Measurements from ENCODE around the gene ZFAND2B.
"Not testable (repeated sequence)": the region's sequence is repeated elsewhere in the genome, so short reads cannot be mapped to it uniquely, and the experiment has no call there.

Gene ZFAND2B

GRCh38 chr2:219176818-219177551 lies 29.6 kb upstream of the ZFAND2B start, which contains the start of gene CNPPD1:
Gene CNPPD1 (minus strand): TSS chr2:219176925. CDS start chr2:219176828, 97 bp downstream.
- DNase-seq = peak; percentile 32

DNA sequence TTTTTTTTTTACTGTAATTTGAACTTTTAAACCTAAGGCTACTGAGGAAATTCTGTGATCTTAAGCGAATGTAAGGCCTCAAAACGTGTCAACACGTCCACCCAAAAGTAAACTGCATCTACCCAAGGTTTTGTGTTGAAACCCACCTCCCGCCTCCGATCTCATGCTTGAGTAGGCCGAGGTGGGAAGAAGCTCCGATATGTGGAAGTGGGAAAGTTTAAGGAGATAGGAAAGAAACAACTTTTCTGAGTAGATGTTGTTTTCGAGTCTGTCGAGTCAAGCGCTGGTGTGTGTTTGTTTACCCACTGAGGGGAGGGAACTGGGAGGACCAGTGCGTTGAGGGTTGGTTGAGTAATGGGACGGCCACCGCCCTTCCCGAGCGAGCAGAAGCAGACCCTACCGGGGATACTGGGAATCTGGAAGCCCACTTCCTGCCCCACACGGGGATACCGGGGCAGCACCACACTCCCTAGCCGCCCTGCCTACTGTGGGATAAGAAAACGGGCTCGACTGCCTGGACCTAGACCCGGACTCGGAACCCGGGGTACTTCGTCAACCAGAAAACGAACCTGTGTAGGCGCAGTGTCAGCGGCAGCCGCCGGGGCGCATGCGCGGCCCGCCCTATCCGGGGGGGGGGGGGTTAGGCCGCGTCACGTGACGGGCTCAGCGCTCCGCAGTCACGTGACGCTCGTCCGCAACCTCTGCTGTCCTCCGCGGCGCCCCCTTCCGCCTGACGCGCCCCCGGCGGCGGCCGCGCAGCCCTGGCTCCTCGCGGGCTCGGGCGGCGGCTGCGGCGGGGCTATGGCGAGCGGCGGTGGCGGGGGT lies 28.8 kb upstream of the ZFAND2B start, which contains the start of gene RETREG2:
Gene RETREG2 (plus strand): TSS at position 724 of the 825 bp plus-strand sequence. CDS start 78 bp downstream, at position 802.
- peak; percentile 67 for DNase-seq

GRCh38 chr2:219178377-219179175 lies 28.0 kb upstream of the ZFAND2B start:
- DNase-seq = no peak

GRCh38 chr2:219179601-219180465 lies 26.7 kb upstream of the ZFAND2B start:
- no peak for DNase-seq

DNA sequence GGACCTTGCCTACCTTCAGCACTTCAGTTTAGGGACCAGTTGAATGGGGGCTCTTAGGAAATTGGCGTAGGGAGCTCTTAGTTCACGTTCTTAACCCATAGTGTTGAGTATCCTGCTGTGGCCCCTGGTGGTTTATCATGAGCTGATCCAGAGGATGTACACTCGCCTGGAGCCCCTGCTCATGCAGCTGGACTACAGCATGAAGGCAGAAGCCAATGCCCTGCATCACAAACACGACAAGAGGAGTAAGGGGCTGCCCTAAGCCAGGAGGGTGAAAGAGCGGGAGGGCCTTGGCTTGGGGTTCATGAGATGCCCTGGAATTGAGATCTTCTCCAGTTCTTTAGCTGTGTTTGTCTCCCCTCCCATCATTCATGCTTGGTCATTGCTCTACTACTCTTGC lies 25.6 kb upstream of the ZFAND2B start:
- DNase-seq = no peak

DNA sequence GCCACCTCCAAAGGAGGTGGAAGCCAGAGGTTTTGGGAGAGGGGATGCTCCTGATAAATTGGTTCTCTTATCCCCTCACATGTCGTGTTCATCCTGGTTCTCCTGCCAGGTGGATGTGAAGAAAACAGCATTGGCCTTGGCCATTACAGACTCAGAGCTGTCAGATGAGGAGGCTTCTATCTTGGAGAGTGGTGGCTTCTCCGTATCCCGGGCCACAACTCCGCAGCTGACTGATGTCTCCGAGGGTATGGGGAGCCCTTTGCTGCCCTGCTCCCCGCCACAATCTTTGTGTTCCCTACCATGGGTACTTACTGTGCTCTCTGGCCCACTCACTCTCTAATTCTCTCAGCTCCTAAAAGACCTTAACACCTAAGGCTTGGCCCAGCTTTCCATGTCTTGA lies 25.1 kb upstream of the ZFAND2B start:
- DNase-seq = no peak

- no peak for DNase-seq
Observed at GRCh38 chr2:219182331-219183150, 24.0 kb upstream of the ZFAND2B start.

DNA sequence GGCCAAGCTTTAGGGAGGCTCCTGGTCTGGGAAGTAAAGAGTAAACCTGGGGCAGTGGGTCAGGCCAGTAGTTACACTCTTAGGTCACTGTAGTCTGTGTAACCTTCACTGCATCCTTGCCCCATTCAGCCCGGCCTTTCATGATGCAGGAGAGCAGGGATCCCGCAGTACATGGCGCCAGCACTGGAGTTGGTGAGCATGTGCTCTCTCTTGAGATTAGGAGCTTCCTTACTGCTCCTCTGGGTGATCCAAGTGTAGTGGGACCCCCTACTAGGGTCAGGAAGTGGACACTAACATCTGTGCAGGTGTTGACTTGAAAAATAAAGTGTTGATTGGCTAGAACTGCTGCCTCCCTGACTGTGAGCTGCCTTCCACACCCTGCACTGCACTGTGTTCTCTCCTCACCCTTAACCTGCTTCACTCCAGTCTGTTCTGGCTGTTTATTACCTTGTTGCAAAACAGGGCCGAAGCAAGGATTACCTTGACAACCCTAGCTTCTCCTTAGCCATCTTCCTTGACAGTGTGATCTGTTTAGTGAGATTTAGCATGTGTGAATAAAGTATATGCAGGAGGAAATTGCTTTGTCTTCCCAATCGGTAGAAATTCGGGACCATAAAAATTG lies 23.3 kb upstream of the ZFAND2B start:
- no peak for DNase-seq

GRCh38 chr2:219184121-219184520 lies 22.5 kb upstream of the ZFAND2B start:
- DNase-seq = no peak

DNA sequence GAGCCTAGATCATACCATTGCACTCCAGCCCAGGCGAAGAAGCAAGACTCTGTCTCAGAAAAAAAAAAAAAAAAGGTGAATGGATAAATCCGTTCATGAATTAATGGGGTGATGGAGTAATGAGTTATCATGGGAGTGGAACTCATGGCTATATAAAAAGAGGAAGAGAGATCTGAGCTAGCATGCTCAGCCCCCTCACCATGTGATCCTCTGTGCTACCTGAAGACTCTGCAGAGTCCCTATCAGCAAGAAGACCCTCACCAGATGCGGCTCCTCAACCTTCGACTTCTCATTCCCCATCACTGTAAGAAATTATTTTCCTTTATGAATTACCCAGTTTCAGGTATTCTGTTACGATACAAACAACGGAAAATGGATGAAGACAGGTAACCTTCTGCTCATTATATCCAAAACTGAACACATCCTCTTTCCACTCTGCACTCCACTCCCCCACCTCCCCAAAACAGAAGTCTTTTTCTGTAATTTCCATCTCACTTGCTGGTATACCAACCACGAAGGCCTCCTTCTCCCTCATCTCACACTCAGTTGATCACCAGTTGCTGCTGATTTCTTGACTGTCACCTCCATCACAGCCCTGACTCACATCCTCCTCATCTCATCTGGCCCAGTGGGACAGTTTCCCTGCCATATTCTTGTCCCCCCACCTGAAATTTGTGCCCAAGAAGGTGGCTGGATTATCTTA lies 19.7 kb upstream of the ZFAND2B start:
- no peak for DNase-seq

DNA sequence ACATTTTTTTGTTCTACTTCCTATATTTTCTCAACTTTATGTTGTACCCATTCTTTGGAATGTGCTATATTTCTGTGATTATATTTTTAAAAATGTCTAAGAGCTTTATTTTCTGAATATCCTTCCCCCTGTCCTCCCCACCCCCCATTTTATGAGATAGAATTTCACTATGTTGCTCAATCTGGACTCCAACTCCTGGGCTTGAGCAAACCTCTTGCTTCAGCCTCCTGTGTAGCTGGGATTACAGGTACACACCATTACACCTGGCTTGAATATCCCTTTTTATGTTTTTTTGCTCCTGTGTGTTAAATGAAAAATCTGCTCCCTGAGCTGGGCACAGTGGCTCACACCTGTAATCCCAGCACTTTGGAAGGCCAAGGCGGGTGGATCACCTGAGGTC lies 9.2 kb upstream of the ZFAND2B start:
- DNase-seq = no peak

GRCh38 chr2:219198974-219199373 lies 7.6 kb upstream of the ZFAND2B start:
- no peak for DNase-seq

- no peak for DNase-seq
Observed at GRCh38 chr2:219199470-219200211, 6.9 kb upstream of the ZFAND2B start.

GRCh38 chr2:219200502-219201326 lies 5.9 kb upstream of the ZFAND2B start:
- DNase-seq = not testable (repeated sequence)

DNA sequence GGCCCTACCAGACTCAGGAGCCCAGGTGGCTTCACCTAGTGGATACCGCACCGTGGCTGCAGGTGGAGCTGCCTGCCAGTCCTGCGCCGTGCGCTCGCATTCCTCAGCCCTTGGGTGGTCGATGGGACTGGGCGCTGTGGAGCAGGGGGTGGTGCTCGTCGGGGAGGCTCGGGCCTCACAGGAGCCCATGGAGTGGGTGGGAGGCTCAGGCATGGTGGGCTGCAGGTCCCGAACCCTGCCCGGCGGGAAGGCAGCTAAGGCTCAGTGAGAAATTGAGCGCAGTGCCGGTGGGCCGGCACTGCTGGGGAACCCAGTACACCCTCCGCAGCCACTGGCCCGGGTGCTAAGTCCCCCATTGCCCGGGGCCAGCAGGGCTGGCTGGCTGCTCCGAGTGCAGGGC lies 5.3 kb upstream of the ZFAND2B start:
- not testable (repeated sequence) for DNase-seq

DNA sequence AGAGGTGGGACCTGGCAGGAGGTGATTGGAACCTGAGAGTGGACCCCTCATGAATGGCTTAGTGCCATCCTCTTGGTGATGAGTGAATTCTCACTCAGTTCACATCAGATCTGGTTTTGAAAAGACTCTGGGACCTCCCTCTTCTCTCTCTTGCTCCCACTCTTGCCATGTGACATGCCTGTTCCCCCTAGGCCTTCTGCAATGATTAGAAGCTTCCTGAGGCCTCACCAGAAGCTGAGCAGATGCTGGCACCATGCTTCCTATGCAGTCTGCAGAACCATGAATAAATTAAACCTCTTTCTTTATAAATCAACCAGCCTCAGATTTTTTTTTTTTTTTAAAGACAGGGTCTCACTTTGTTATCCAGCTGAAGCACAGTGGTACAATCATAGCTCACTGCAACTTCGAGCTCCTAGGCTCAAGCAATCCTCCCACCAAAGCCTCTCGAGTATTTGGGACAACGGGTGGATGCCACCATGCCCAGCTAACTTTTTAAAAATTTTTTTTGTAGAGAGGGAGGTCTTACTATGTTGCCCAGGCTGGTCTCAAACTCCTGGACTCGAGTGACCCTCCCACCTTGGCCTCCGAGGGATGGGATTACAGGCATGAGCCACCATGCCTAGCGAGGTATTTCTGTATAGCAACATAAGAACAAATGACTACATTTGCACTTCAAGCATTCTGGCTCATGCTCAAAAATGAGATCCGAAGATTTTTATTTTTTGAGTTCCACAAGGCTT lies 2.0 kb upstream of the ZFAND2B start:
- DNase-seq = no peak

DNA sequence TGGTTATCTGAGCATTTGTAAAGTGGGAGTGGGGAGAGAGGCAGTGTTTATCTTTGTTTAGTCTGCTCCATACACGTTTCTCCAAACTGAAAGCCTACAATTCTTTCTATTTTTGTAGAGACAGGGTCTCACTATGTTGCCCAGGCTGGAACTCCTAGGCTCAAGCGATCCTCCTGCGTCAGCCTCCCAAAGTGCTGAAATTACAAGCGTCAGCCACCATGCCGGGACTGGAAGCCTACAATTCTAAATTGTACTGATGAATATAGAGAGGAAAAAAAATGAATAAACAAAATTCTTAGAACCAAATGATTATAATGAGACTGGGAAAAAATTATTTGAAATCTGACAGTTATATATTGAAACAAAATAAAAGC lies 1.4 kb upstream of the ZFAND2B start:
- DNase-seq = no peak

GRCh38 chr2:219205981-219206327 lies 628 bp upstream of the ZFAND2B start:
- DNase-seq = no peak

Measured in GOT3 (cell line).